GM19240 (cell line): Measurements from ENCODE around the gene IGSF8.
A peak's percentile ranks its signal among the peaks of the same experiment; 100 is the strongest.
"Not testable (repeated sequence)": the region's sequence is repeated elsewhere in the genome, so short reads cannot be mapped to it uniquely, and the experiment has no call there.

Source experiments
- DNase-seq: peaks from one replicate; pipeline ENCODE4 v3.0.0; 2011; ENCODE audit warnings: low spot score; ENCODE audit not compliant: insufficient read length

Gene IGSF8

GRCh38 chr1:160068225-160068624 lies 30.2 kb downstream of the IGSF8 start:
- no peak for DNase-seq

GRCh38 chr1:160066829-160067745 lies 31.3 kb downstream of the IGSF8 start:
- DNase-seq, result no peak

GRCh38 chr1:160064746-160065145 lies 33.7 kb downstream of the IGSF8 start:
- DNase-seq, result no peak

GRCh38 chr1:160064164-160064563 lies 34.3 kb downstream of the IGSF8 start:
- DNase-seq, result no peak

- no peak for DNase-seq
Observed at GRCh38 chr1:160063176-160063575, 35.2 kb downstream of the IGSF8 start.

GRCh38 chr1:160062230-160062532 lies 36.2 kb downstream of the IGSF8 start:
- DNase-seq, result no peak

- DNase-seq, result no peak
Observed at GRCh38 chr1:160061369-160062229, 36.8 kb downstream of the IGSF8 start.

- no peak for DNase-seq
Observed at GRCh38 chr1:160058087-160058486, 40.3 kb downstream of the IGSF8 start.

- no peak for DNase-seq
Observed at GRCh38 chr1:160056648-160057169, 41.7 kb downstream of the IGSF8 start.

GRCh38 chr1:160053548-160054365 lies 44.7 kb downstream of the IGSF8 start:
- no peak for DNase-seq

- DNase-seq, result no peak
Observed at GRCh38 chr1:160052936-160053335, 45.5 kb downstream of the IGSF8 start.

- DNase-seq, result no peak
Observed at GRCh38 chr1:160050619-160051018, 47.8 kb downstream of the IGSF8 start.

GRCh38 chr1:160050182-160050581 lies 48.2 kb downstream of the IGSF8 start:
- not testable (repeated sequence) for DNase-seq

GRCh38 chr1:160049101-160049500 lies 49.3 kb downstream of the IGSF8 start:
- no peak for DNase-seq

- no peak for DNase-seq
Observed at GRCh38 chr1:160048335-160048734, 50.1 kb downstream of the IGSF8 start.

GRCh38 chr1:160047111-160047991 lies 51.1 kb downstream of the IGSF8 start:
- DNase-seq, result no peak

GRCh38 chr1:160046494-160047110 lies 51.8 kb downstream of the IGSF8 start:
- DNase-seq, result peak; percentile 77

- no peak for DNase-seq
Observed at GRCh38 chr1:160045653-160046052, 52.8 kb downstream of the IGSF8 start.

- no peak for DNase-seq
Observed at GRCh38 chr1:160043543-160043942, 54.9 kb downstream of the IGSF8 start.
